ENCODE measurements around the gene TNP2. TPM values are rescaled to one million over a fixed set of nuclear protein-coding genes. Genes with fewer than 3 reads are reported as not detected.

Gene TNP2
- total and polyA plus RNA-seq, 2 donors (not counting 3 experiments of a cell fraction or from before 2014, with no cell fraction given), result not detected

DNA sequence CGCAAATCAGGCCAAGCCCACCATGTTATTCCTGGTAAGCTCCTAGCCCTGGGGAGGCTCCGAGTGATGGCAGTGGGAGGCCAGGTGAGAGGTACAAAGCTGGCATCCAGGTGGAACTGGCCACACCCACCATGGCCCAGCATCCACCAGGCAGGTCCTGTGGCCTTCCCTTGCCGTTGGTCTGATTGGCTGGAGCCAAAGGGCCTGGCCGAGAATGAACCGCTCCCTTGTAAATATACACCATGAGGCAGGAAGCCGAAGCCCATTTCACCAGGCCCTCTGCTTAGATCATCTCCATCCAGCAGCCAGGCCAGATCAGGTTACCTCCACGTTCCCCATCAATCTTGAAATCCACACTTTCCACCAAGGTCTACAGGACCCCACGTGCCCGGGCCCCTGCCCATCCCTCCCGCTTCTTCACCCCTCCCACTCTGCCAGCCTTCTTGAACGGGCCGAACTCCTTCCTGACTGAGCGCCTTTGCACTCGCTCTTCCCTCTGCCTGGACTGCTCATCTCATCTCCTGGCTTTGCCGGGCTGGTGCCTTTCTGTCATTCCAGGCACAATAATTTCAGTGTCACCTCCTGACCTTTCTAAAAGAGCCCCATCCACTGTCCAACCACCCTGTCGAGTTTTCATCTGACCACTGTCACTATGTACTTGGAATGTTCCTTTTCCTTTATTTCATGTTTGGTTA, 18.9 kb downstream of the TNP2 start:
- no peak for DNase-seq (ENCODE audit: low read depth, low spot score)

More for the DNA sequence above, 18.9 kb downstream of the TNP2 start:
- FAIRE-seq, result no peak
- POLR2A ChIA-PET, result no interaction called here
- Histone ChIP-seq H4K20me1 (replicated peaks; ENCODE audit: control insufficient read depth, extremely low read depth, insufficient read depth, low read length) (no peaks in the 10 kb centered on the region), H3K9me1 (replicated peaks; ENCODE audit: control insufficient read depth, extremely low read depth, insufficient read depth, low read length) (no peaks in the 10 kb centered on the region), H3K4me2 (ENCODE audit: insufficient read depth, low read length) (no peak overlapping the region), H3K27ac (ENCODE audit: insufficient read depth, low read depth, low read length) (no peak overlapping the region), H3K36me3 (ENCODE audit: control insufficient read depth in 2 of 2, extremely low read depth in 1 of 2, insufficient read depth in 2 of 2, low read length in 2 of 2) (no peaks in the 10 kb centered on the region), H3K9ac (replicated peaks; ENCODE audit: extremely low read depth, insufficient read depth, low read length) (no peak overlapping the region), H3K27me3 (ENCODE audit: control insufficient read depth in 2 of 2, insufficient read depth in 2 of 2, low read length in 2 of 2) (peaks cover 0 to 1% of the 10 kb centered on the region in 2 experiments), H3K4me3 (replicated peaks in 1 of 3; ENCODE audit: insufficient read depth in 1 of 3, low read depth in 1 of 3, low read length in 3 of 3) (no peak overlapping the region), H3K4me1 (ENCODE audit: control insufficient read depth, extremely low read depth, insufficient read depth, low read length) (peaks cover 3% of the 10 kb centered on the region), H3K79me2 (ENCODE audit: control insufficient read depth, insufficient read depth, low read length) (no peaks in the 10 kb centered on the region), H3K9me3 (replicated peaks; ENCODE audit: control insufficient read depth, insufficient read depth, low read length) (no peaks in the 10 kb centered on the region), H2AFZ (ENCODE audit: low read depth, low read length) (no peak overlapping the region)
- CTCF ChIA-PET, result no interaction called here
- intact Hi-C loops (cut with micrococcal nuclease) (loop anchor here (10.0 kb wide), 1 partner anchor 65 kb away; no protein-coding TSS in a partner anchor), dilution Hi-C loops (cut with MboI; ENCODE audit: extremely low pct_ligation_motif_present, low sequenced_read_pairs) (no loop called here)
- TF ChIP-seq JUN (IDR thresholded peaks at IDR 0.05; ENCODE audit: borderline replicate concordance, insufficient read depth, insufficient read length, low read depth) (no peak), EZH2 (IDR thresholded peaks at IDR 0.05; ENCODE audit: borderline replicate concordance, low read depth, low read length, severe bottlenecking) (no peak), MYC (IDR thresholded peaks at IDR 0.05; ENCODE audit: low read depth, low read length) (no peak), FOS (IDR thresholded peaks at IDR 0.05; ENCODE audit: borderline replicate concordance, insufficient read depth, low read length) (no peak), MAX (IDR thresholded peaks at IDR 0.05; ENCODE audit: insufficient read depth, insufficient read length) (no peak), GATA2 (IDR thresholded peaks at IDR 0.05; ENCODE audit: insufficient read depth, insufficient read length, low read depth, low read length) (no peak), POLR2A (IDR thresholded peaks at IDR 0.05; ENCODE audit: low read depth, low read length) (no peak), POLR2AphosphoS5 (IDR thresholded peaks at IDR 0.05; ENCODE audit: insufficient read depth, low read depth, low read length) (no peak)
- TF ChIP-seq, protein P1, sequence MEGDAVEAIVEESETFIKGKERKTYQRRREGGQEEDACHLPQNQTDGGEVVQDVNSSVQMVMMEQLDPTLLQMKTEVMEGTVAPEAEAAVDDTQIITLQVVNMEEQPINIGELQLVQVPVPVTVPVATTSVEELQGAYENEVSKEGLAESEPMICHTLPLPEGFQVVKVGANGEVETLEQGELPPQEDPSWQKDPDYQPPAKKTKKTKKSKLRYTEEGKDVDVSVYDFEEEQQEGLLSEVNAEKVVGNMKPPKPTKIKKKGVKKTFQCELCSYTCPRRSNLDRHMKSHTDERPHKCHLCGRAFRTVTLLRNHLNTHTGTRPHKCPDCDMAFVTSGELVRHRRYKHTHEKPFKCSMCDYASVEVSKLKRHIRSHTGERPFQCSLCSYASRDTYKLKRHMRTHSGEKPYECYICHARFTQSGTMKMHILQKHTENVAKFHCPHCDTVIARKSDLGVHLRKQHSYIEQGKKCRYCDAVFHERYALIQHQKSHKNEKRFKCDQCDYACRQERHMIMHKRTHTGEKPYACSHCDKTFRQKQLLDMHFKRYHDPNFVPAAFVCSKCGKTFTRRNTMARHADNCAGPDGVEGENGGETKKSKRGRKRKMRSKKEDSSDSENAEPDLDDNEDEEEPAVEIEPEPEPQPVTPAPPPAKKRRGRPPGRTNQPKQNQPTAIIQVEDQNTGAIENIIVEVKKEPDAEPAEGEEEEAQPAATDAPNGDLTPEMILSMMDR (IDR thresholded peaks at IDR 0.05; ENCODE audit: extremely low read depth in 1 of 2, insufficient read depth in 1 of 2, low read depth in 1 of 2, low read length in 2 of 2), result no peak
- no TSS peak for BruUV-seq (replicated peaks)
